ENCODE results near the gene POR. TPM values are rescaled to one million over a fixed set of nuclear protein-coding genes. Genes with fewer than 3 reads are reported as not detected.

POR gene
- total and polyA plus RNA-seq, 2 of the 8 experiments (the other 6 are each of a cell fraction or from before 2014, with no cell fraction given), result 98.7 to 144 TPM

Small RNA genes lying within 50 kb of the gene (microRNA-seq; reads per million reads assigned to microRNA genes)
- gene MIR4651 (ENCODE audit: borderline microRNAs expressed in 2 of 2, borderline number of aligned reads in 2 of 2, borderline replicate concordance in 1 of 2), result 0 to 0.20 reads per million in 2 experiments

Small RNA genes lying within 50 kb of the gene (small RNA-seq; reads per million reads assigned to genes)
- gene SNORA14A (ENCODE audit: insufficient read depth), result 0.51 reads per million

Other genes starting within 250 kb of the POR start
- 93.0 and 108 TPM in 2 replicates for gene HIP1, start 176.2 kb upstream of the POR start, total RNA-seq (2021; fragmentation: NEBNext Ultra II Directional; extraction: Animal tissue kit (Norgen Biotek cat#: 25700))
- 49.8 and 51.8 TPM in 2 replicates for gene HIP1, start 176.2 kb upstream of the POR start, polyA plus RNA-seq (2011; rRNA removed)
- gene CCL26, start 142.9 kb upstream of the POR start, total RNA-seq (2021; fragmentation: NEBNext Ultra II Directional; extraction: Animal tissue kit (Norgen Biotek cat#: 25700)), result 14.8 and 14.9 TPM in 2 replicates
- 5.4 and 8.7 TPM in 2 replicates for gene CCL26, start 142.9 kb upstream of the POR start, polyA plus RNA-seq (2011; rRNA removed)
- gene CCL24, start 101.3 kb upstream of the POR start, total RNA-seq (2021; fragmentation: NEBNext Ultra II Directional; extraction: Animal tissue kit (Norgen Biotek cat#: 25700)), result not detected in 2 replicates
- not detected in 2 replicates for gene CCL24, start 101.3 kb upstream of the POR start, polyA plus RNA-seq (2011; rRNA removed)
- 28.3 and 29.5 TPM in 2 replicates for gene RHBDD2, start 36.1 kb upstream of the POR start, total RNA-seq (2021; fragmentation: NEBNext Ultra II Directional; extraction: Animal tissue kit (Norgen Biotek cat#: 25700))
- gene RHBDD2, start 36.1 kb upstream of the POR start, polyA plus RNA-seq (2011; rRNA removed), result 65.5 and 83.6 TPM in 2 replicates
- gene TMEM120A, start 79.4 kb downstream of the POR start, total RNA-seq (2021; fragmentation: NEBNext Ultra II Directional; extraction: Animal tissue kit (Norgen Biotek cat#: 25700)), result 15.6 and 21.2 TPM in 2 replicates
- gene TMEM120A, start 79.4 kb downstream of the POR start, polyA plus RNA-seq (2011; rRNA removed), result 48.8 and 49.9 TPM in 2 replicates
- gene STYXL1, start 132.8 kb downstream of the POR start, total RNA-seq (2021; fragmentation: NEBNext Ultra II Directional; extraction: Animal tissue kit (Norgen Biotek cat#: 25700)), result 26.4 and 32.3 TPM in 2 replicates
- gene STYXL1, start 132.8 kb downstream of the POR start, polyA plus RNA-seq (2011; rRNA removed), result 53.2 and 53.9 TPM in 2 replicates
- 254 TPM in 2 replicates for gene MDH2, start 133.0 kb downstream of the POR start, total RNA-seq (2021; fragmentation: NEBNext Ultra II Directional; extraction: Animal tissue kit (Norgen Biotek cat#: 25700))
- gene MDH2, start 133.0 kb downstream of the POR start, polyA plus RNA-seq (2011; rRNA removed), result 203 and 258 TPM in 2 replicates